HG03066 (cell line): ENCODE results near the gene ITPR2.
"Not testable (repeated sequence)": the region's sequence is repeated elsewhere in the genome, so short reads cannot be mapped to it uniquely, and the experiment has no call there.

Source experiments
- ATAC-seq: cut with Tn5 transposase; IDR thresholded peaks from one replicate; pipeline ENCODE4 v1.9.1; 2021; ENCODE audit warnings: low read depth; ENCODE audit not compliant: unreplicated experiment

Gene ITPR2

GRCh38 chr12:26608706-26609105 lies 224.3 kb downstream of the ITPR2 start:
- ATAC-seq = no peak

GRCh38 chr12:26608273-26608672 lies 224.7 kb downstream of the ITPR2 start:
- no peak for ATAC-seq

DNA sequence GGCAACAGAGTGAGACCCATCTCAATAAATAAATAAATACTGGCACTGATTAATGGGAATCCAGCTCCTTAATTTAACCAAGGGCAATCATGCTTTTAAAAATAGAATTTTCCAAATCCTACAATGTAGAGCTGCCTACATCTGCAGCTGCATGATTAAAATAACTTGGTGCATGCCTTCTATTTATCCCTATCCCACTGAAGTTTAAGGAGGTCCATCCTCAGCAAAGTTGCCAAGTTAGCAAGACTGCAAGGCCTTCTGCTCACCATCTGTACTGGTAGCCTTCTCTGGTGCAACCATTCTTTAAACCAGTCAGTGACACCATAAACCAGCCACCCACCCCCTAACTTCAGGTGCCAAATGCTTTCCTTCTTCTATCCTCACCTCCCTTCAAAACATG lies 226.1 kb downstream of the ITPR2 start:
- no peak for ATAC-seq

- not testable (repeated sequence) for ATAC-seq
Measured at GRCh38 chr12:26604813-26605212, 228.2 kb downstream of the ITPR2 start.

GRCh38 chr12:26599096-26599695 lies 233.8 kb downstream of the ITPR2 start:
- ATAC-seq = no peak

DNA sequence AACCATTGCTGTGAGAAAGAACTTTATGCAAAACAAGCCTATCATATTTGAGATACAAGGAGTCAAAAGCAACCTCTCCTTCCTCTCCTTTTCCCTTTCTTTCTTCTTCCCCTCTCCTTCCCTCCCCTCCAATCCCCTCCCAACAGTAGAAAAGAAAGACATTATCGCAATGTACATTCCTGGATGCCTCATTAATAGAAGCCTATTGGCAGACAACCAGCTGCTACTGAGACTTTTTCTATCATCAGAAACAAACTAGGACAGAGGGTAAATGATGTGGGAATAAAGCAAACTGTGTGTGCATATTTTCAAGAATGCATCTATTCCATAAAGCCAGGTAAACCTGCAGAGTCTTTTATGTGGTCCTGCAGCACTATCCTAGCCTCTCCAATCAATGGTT lies 237.2 kb downstream of the ITPR2 start:
- ATAC-seq = no peak

DNA sequence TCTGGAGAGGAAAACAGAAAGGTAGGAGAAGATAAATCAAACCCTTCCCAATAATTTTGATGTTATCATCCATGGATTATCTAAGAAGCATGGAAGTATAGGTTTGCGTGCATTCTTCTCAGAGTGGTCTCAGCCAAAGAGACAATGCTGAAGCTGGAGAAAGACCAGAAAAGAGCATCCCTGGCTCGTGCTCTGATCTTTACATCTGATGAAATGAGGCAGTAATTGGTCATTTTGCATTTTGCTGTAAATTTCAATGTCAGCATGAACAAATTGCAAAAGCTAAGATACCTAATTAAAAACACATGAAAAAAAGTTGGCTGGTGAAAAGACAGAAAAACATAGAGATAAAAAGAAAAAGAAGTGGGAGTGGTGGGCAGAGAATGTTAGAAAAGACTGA lies 252.4 kb downstream of the ITPR2 start:
- ATAC-seq = no peak

DNA sequence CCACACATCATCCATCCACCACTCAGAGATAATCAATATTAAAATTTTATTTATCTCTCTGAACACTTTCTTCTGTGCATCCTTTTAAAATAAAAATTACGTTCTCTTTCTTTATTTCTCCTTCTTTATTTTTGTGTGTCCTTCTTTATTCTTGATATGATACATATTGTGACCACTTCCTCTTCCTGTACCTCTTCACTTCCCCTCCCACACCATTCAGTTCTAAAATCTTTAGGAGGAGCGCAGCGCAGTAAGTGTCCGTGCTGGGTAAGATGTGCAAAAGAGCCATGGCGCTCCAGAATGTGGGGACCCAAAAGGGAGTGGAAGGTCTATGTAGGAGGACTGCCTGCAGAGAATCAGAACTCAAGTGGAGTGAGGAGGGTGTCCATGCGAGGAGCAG lies 256.7 kb downstream of the ITPR2 start:
- ATAC-seq = no peak

DNA sequence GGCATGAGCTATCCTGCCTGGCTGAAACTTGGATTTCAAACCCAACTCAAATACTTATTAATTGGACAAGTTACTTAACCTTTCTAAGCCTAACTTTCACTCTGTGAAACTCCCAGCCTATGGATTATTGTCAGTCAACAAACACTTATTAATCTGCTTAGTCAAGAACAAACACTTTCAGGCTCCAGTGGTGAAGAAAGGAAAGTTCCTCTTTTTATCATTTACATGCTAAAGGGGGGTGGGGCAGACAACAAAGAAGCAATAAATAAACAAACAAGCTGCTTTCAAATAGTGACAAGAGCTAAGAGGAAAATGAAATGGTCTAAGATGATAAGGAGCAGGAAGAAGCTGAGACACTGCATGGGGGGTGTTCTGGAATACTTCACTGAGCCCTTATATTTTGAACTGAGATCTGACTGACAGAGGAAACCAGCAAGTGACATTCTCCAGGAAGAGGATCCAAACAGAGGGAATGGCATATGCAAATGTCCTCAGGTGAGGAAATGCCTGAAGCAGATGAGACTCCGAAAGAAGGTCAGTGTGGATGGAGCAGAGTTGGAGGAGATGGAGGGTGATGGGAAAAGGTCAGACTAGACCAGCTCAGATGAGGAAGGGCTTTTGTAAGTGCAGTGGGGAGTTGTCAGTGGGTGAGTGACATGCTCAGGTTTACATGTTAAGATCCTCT lies 259.6 kb downstream of the ITPR2 start:
- ATAC-seq = no peak

DNA sequence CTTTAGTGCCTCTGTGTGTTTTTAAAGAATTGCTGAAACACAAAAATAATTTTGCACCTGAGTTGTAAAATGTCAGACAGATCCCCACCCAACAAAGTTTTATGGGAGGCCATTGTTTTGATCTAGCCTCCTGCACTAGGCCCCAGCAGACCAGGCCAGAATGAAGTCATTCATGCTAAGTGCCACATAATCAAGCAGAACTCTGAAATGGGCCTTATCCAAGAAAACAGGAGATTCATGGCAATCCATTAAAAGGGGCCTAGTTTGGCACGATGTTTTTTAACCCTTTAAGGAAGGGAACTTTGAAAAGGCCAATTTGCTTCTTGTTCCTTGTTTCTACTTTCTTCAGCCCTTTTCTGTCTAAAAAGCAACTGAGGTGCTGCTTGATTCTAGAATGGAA lies 260.9 kb downstream of the ITPR2 start:
- no peak for ATAC-seq

GRCh38 chr12:26571560-26571959 lies 261.4 kb downstream of the ITPR2 start:
- no peak for ATAC-seq

DNA sequence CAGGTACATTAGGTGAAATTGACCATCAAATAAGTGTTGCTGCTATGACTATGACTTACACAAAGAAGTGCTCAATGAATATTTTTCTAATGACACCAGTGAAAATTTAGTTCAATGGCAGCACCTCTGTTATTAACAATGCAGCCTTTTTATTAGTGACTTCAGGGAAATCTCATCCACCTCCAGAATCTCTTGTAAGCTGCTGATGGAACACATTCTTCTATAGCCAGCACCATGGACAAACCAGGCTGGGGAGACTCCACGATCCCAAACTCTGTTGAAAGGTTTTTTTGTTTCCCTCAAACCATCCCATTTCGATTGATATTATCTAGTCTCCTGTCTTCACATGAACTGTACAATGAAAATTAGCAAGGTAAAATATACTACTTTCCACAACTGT lies 265.9 kb downstream of the ITPR2 start:
- ATAC-seq = no peak

- no peak for ATAC-seq
Measured at GRCh38 chr12:26566675-26567074, 266.3 kb downstream of the ITPR2 start.

GRCh38 chr12:26566186-26566585 lies 266.8 kb downstream of the ITPR2 start:
- ATAC-seq = no peak

GRCh38 chr12:26564391-26564790 lies 268.6 kb downstream of the ITPR2 start:
- ATAC-seq = no peak

- ATAC-seq = no peak
Measured at GRCh38 chr12:26563552-26563951, 269.4 kb downstream of the ITPR2 start.

DNA sequence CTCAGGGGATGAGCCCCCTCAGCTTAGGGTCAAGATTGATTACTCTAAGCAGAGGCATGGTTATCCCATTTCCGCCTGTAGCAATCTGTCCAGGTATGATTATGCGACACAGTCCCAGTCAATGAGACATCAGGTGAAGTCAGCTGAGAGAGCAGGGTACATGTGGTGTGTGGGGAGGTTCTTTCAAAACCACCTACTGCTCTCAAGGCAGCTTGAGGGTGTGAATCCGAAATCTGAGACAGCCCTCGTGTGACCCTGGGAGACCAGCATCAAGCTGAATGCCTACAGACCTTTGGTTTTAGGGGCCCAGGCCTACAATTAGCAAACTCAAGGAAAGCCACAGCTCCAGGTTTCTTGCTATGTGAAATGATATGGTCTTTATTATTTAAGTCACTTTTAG lies 275.7 kb downstream of the ITPR2 start:
- no peak for ATAC-seq

GRCh38 chr12:26556916-26557315 lies 276.1 kb downstream of the ITPR2 start:
- no peak for ATAC-seq

DNA sequence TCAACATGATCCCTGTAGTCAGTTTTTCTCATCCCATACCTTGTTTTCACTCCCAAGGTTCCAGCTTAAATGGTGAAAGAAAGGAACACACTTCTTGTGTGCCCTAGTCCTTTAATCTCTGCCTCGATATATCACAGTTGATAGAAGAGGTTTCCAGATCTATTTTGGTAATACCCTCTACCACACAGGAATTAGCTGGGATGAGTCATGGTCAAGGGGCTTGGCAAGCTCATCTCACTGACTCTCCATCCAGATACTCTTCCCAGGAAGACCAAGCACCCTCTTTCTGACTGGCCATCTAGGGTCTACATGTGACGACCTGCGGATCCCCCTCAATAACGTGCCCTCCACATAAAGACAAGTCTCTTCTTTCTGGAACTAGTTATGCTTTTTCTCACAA lies 277.9 kb downstream of the ITPR2 start:
- no peak for ATAC-seq

DNA sequence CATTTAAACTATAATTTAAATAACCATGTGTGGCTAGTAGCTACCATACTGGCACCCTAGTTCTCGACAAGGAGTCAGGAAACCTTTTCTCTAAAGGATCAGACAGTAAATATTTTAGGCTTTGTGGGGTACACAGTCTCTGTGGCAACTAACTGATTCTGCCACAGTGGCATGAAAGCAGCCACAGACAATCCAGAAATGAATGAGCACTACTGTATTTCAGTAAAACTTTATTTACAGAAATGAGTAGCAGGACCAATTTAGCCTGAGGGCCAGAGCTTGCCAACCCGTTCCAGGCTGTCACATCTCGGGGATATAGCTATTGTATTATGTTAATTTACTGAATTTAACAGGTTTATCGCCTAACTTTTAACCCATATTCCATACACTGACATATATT lies 278.7 kb downstream of the ITPR2 start:
- no peak for ATAC-seq

GRCh38 chr12:26551385-26551784 lies 281.6 kb downstream of the ITPR2 start:
- ATAC-seq = no peak

GRCh38 chr12:26548227-26548626 lies 284.8 kb downstream of the ITPR2 start:
- ATAC-seq = no peak
